SK-N-SH (cell line): ENCODE results near the gene MINDY4. TPM values are rescaled to one million over a fixed set of nuclear protein-coding genes. Genes with fewer than 3 reads are reported as not detected.

Source experiments
- CTCF ChIA-PET: fragments of 300-600, 350-600 bp; formaldehyde crosslinking; extraction: SDS; loops from one replicate; lab custom pipeline; 2021; lab: Yijun Ruan, JAX
- POLR2A ChIA-PET: fragments of 350-600 bp; sonication (Branson Sonifier 250); formaldehyde crosslinking; extraction: SDS; loops from one replicate; lab custom pipeline; 2020; ENCODE audit warnings: antibody characterized with exemption, inconsistent platforms; lab: Yijun Ruan, JAX
- DNase-seq: peaks from one replicate; pipeline ENCODE4 v3.0.0; 2012
- H2AFZ ChIP-seq: fragments of 200-600 bp; sonication (generic); 2 replicates; pipeline ENCODE4 v1.8.1; 2016; ENCODE audit warnings: antibody characterized with exemption, mild to moderate bottlenecking, low read depth
- H3F3A ChIP-seq: fragments of 200-600 bp; sonication (generic); replicated peaks from 2 replicates; pipeline ENCODE3; 2016; ENCODE audit warnings: antibody characterized with exemption, mild to moderate bottlenecking; ENCODE audit not compliant: insufficient read depth
- H3K27ac ChIP-seq, 2 experiments: fragments of 200-500 bp in 1 of 2; fragments of 200-600 bp in 1 of 2; sonication (Bioruptor generic) in 1 of 2; sonication (generic), shearing (Covaris generic) in 1 of 2; 2 replicates each; pipeline versions ENCODE4 v1.5.1 to v1.6.1; 2014 to 2016; ENCODE audit warnings: low read depth in 2 of 2, inconsistent platforms in 1 of 2, low read length in 1 of 2, mild to moderate bottlenecking in 1 of 2, mixed read lengths in 1 of 2
- H3K27me3 ChIP-seq: fragments of 200-600 bp; sonication (generic), shearing (Covaris generic); 2 replicates; pipeline ENCODE4 v1.6.1; 2016; ENCODE audit warnings: mixed run types; ENCODE audit not compliant: insufficient read depth
- H3K36me3 ChIP-seq, 2 experiments: fragments of 200-500 bp in 1 of 2; fragments of 200-600 bp in 1 of 2; sonication (Bioruptor generic) in 1 of 2; sonication (generic) in 1 of 2; replicated peaks in 1 of 2; 2 replicates each; pipeline versions ENCODE3 to v1.5.1; 2014 to 2016; ENCODE audit warnings: low read length in 1 of 2, mild to moderate bottlenecking in 1 of 2; ENCODE audit not compliant: insufficient read depth in 2 of 2, control insufficient read depth in 1 of 2
- H3K4me1 ChIP-seq, 2 experiments: fragments of 200-500 bp in 1 of 2; fragments of 200-600 bp in 1 of 2; sonication (Bioruptor generic) in 1 of 2; sonication (generic), shearing (Covaris generic) in 1 of 2; 2 replicates each; pipeline versions ENCODE4 v1.5.1 to v1.6.1; 2014 to 2016; ENCODE audit warnings: low read depth in 1 of 2, low read length in 1 of 2, mixed run types in 1 of 2; ENCODE audit not compliant: insufficient read depth in 2 of 2, control insufficient read depth in 1 of 2
- H3K4me2 ChIP-seq: fragments of 200-600 bp; sonication (generic), shearing (Covaris generic); 2 replicates; pipeline ENCODE4 v1.6.1; 2017; ENCODE audit warnings: mixed run types
- H3K4me3 ChIP-seq, 2 experiments: fragments of 200-500 bp in 1 of 2; fragments of 200-600 bp in 1 of 2; sonication (Bioruptor generic) in 1 of 2; sonication (generic), shearing (Covaris generic) in 1 of 2; 2 replicates each; pipeline versions ENCODE4 v1.5.1 to v1.8.1; 2014 to 2016; ENCODE audit warnings: low read depth in 2 of 2, inconsistent platforms in 1 of 2, low read length in 1 of 2, mild to moderate bottlenecking in 1 of 2, mixed read lengths in 1 of 2, moderate library complexity in 1 of 2
- H3K79me2 ChIP-seq: fragments of 200-600 bp; sonication (generic); 2 replicates; pipeline ENCODE4 v1.8.1; 2017; ENCODE audit warnings: mild to moderate bottlenecking; ENCODE audit not compliant: insufficient read depth
- H3K9ac ChIP-seq: fragments of 200-600 bp; sonication (generic); 2 replicates; pipeline ENCODE4 v1.6.1; 2017; ENCODE audit warnings: mixed run types
- H3K9me2 ChIP-seq: fragments of 200-600 bp; sonication (generic); 2 replicates; pipeline ENCODE4 v1.6.1; 2017; ENCODE audit warnings: mixed run types
- H3K9me3 ChIP-seq: fragments of 200-600 bp; sonication (generic); 2 replicates; pipeline ENCODE4 v1.6.1; 2017; ENCODE audit warnings: mixed run types, mild to moderate bottlenecking, moderate library complexity
- H4K20me1 ChIP-seq: fragments of 200-600 bp; sonication (generic); 2 replicates; pipeline ENCODE4 v1.6.1; 2017; ENCODE audit warnings: mild to moderate bottlenecking, mixed run types; ENCODE audit not compliant: insufficient read depth
- CHD2 ChIP-seq: fragments of 150-350 bp; IDR thresholded peaks from 2 replicates; pipeline ENCODE4 v1.6.1; 2018; ENCODE audit warnings: low read length; ENCODE audit not compliant: partially characterized antibody
- EZH2phosphoT487 ChIP-seq: fragments of 200-600 bp; sonication (generic); IDR thresholded peaks from 2 replicates; pipeline ENCODE4 v1.6.1; 2017; ENCODE audit warnings: low read depth, mixed run types, mild to moderate bottlenecking, antibody characterized with exemption, moderate library complexity, borderline replicate concordance
- FOSL2 ChIP-seq: IDR thresholded peaks from 2 replicates; pipeline ENCODE4 v1.4.0; 2012; ENCODE audit warnings: low read depth, mild to moderate bottlenecking, moderate library complexity, borderline replicate concordance
- FOXM1 ChIP-seq: IDR thresholded peaks from 2 replicates; pipeline ENCODE4 v1.4.0; 2012; ENCODE audit warnings: low read depth, mild to moderate bottlenecking
- GATA2 ChIP-seq: sonication (generic); formaldehyde crosslinking; IDR thresholded peaks from 2 replicates; pipeline ENCODE4 v1.5.0; 2020; ENCODE audit warnings: mild to moderate bottlenecking, missing genetic modification reagents
- MEF2A ChIP-seq: IDR thresholded peaks from 2 replicates; pipeline ENCODE4 v1.4.0; 2012; ENCODE audit warnings: low read depth, borderline replicate concordance
- MXI1 ChIP-seq: IDR thresholded peaks from 2 replicates; pipeline ENCODE4 v1.6.1; 2012; ENCODE audit warnings: mild to moderate bottlenecking, low read depth, low read length, improper control_type of control experiment
- POLR2AphosphoS5 ChIP-seq: IDR thresholded peaks from 2 replicates; pipeline ENCODE4 v1.6.1; 2012; ENCODE audit warnings: low read depth, low read length
- RAD21 ChIP-seq: IDR thresholded peaks from 2 replicates; pipeline ENCODE4 v1.6.1; 2012; ENCODE audit warnings: mild to moderate bottlenecking, low read length
- RFX5 ChIP-seq: IDR thresholded peaks from 2 replicates; pipeline ENCODE4 v1.6.1; 2012; ENCODE audit warnings: mild to moderate bottlenecking, improper control_type of control experiment, low read length
- RXRA ChIP-seq: IDR thresholded peaks from 2 replicates; pipeline ENCODE4 v1.4.0; 2012; ENCODE audit warnings: low read depth, mild to moderate bottlenecking, borderline replicate concordance
- SMC3 ChIP-seq: IDR thresholded peaks from 2 replicates; pipeline ENCODE4 v1.6.1; 2012; ENCODE audit warnings: low read depth, low read length, improper control_type of control experiment
- TCF12 ChIP-seq: IDR thresholded peaks from 2 replicates; pipeline ENCODE4 v1.4.0; 2012
- TEAD4 ChIP-seq: IDR thresholded peaks from 2 replicates; pipeline ENCODE4 v1.4.0; 2012; ENCODE audit warnings: mild to moderate bottlenecking, borderline replicate concordance; ENCODE audit not compliant: insufficient read depth
- YY1 ChIP-seq: IDR thresholded peaks from 2 replicates; pipeline ENCODE4 v1.4.0; 2012; ENCODE audit warnings: low read depth, mild to moderate bottlenecking
- WGBS: methylation state at CpG from one replicate; pipeline ENCODE4 v1.1.6; 2017; ENCODE audit warnings: low lambda C conversion rate; 5-methylcytosine and 5-hydroxymethylcytosine counted together
- polyA plus RNA-seq, 3 experiments: library from polyadenylated mRNA; depleted of rRNA; stranded (reverse); fragments of >200 nt; gene quantifications; 2 replicates each; pipeline ENCODE4 v1.2.3, GENCODE V29; 2012
- TF ChIP-seq, protein P1 (sequence below): fragments of 150-350 bp; IDR thresholded peaks from 2 replicates; pipeline ENCODE4 v1.6.1; 2017; ENCODE audit warnings: antibody characterized with exemption, low read length, low read depth, borderline replicate concordance
- TF ChIP-seq, protein P2 (sequence below): IDR thresholded peaks from 2 replicates; pipeline ENCODE4 v1.6.1; 2012; ENCODE audit warnings: mild to moderate bottlenecking, low read depth, low read length, moderate library complexity
- TF ChIP-seq, protein P3 (sequence below): IDR thresholded peaks from 2 replicates; pipeline ENCODE4; 2012
- TF ChIP-seq, protein P4 (sequence below): fragments of 150-350 bp; IDR thresholded peaks from 2 replicates; pipeline ENCODE4 v1.6.1; 2016; ENCODE audit warnings: mild to moderate bottlenecking, low read depth, low read length

MINDY4 gene
- polyA plus RNA-seq, 1 of the 3 experiments (the other 2 are of a cell fraction) = 1.8 TPM

DNA sequence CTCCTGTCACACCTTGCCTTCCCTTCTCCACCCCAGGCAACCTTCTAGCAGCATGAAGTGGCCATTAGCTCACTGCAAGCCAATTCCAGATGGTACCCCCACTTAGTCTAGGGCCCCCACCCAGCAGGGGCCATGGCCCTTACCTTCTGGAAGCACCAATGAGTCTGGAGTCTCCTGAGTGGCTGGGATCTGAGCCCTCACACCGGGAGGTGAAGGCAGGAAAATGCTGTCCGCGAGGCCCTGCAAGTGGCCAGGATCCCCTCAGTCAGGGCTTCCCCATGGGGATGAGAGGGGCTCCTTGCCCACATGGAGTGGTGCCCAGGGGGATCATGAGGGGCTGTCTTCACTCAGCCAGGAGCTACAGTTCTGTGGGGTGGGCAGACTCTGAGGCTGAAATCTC, 145.0 kb downstream of the MINDY4 start:
- no peaks in the 10 kb centered on the region for H3K9me3 ChIP-seq
- H3K27ac ChIP-seq = no peak overlapping the region
- H3K79me2 ChIP-seq = no peaks in the 10 kb centered on the region
- H3K4me2 ChIP-seq = no peak overlapping the region
- TF ChIP-seq EZH2phosphoT487 = no peak
- TF ChIP-seq, protein P1, sequence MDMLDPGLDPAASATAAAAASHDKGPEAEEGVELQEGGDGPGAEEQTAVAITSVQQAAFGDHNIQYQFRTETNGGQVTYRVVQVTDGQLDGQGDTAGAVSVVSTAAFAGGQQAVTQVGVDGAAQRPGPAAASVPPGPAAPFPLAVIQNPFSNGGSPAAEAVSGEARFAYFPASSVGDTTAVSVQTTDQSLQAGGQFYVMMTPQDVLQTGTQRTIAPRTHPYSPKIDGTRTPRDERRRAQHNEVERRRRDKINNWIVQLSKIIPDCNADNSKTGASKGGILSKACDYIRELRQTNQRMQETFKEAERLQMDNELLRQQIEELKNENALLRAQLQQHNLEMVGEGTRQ = no peak
- TF ChIP-seq, protein P2, sequence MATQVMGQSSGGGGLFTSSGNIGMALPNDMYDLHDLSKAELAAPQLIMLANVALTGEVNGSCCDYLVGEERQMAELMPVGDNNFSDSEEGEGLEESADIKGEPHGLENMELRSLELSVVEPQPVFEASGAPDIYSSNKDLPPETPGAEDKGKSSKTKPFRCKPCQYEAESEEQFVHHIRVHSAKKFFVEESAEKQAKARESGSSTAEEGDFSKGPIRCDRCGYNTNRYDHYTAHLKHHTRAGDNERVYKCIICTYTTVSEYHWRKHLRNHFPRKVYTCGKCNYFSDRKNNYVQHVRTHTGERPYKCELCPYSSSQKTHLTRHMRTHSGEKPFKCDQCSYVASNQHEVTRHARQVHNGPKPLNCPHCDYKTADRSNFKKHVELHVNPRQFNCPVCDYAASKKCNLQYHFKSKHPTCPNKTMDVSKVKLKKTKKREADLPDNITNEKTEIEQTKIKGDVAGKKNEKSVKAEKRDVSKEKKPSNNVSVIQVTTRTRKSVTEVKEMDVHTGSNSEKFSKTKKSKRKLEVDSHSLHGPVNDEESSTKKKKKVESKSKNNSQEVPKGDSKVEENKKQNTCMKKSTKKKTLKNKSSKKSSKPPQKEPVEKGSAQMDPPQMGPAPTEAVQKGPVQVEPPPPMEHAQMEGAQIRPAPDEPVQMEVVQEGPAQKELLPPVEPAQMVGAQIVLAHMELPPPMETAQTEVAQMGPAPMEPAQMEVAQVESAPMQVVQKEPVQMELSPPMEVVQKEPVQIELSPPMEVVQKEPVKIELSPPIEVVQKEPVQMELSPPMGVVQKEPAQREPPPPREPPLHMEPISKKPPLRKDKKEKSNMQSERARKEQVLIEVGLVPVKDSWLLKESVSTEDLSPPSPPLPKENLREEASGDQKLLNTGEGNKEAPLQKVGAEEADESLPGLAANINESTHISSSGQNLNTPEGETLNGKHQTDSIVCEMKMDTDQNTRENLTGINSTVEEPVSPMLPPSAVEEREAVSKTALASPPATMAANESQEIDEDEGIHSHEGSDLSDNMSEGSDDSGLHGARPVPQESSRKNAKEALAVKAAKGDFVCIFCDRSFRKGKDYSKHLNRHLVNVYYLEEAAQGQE = no peak
- H3F3A ChIP-seq = peaks cover 11% of the 10 kb centered on the region
- POLR2A ChIA-PET = no interaction called here
- WGBS = no CpG with 5 or more reads among the region's 3 CpGs
- no peaks in the 10 kb centered on the region for H3K27me3 ChIP-seq
- no peak overlapping the region for H2AFZ ChIP-seq
- no peaks in the 10 kb centered on the region for H3K36me3 ChIP-seq
- H3K9ac ChIP-seq = no peak overlapping the region
- no peak overlapping the region for H3K4me3 ChIP-seq
- H3K4me1 ChIP-seq = peaks cover 20 to 70% of the 10 kb centered on the region in 2 experiments; a peak in 3 of 4 replicates
- no peaks in the 10 kb centered on the region for H4K20me1 ChIP-seq
- H3K9me2 ChIP-seq = no peaks in the 10 kb centered on the region
- CTCF ChIA-PET = interaction anchor here (1.3 to 10.9 kb wide), 2 partner anchors 22 to 67 kb away, joined by 3 to 84 read pairs; no protein-coding TSS in a partner anchor
- DNase-seq = no peak

DNA sequence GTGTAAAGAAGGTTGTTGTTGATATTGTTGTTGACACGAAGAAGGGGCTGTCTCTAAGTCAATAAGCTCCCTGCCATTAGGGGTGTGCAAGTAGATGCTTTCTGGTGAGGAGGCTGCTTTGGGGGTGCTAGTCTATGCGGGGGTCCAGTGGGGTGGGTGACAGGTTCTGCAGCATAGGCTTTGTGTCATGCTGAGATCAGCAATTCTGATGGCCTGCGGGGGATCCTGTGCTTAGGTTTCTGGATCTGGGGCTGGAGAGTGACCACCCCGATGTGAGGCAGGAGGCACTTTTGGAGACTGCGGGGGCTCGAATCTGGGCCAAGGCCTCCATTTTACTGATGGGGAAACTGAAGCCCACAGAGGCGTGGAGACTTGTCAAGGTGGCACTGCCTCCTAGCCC, 145.6 kb downstream of the MINDY4 start:
- peaks cover 25 to 65% of the 10 kb centered on the region in 2 experiments; a peak in 3 of 4 replicates for H3K4me1 ChIP-seq
- H3K9ac ChIP-seq = no peak overlapping the region
- no peak for TF ChIP-seq GATA2
- no peak for TF ChIP-seq MEF2A
- no peak for TF ChIP-seq RFX5
- TF ChIP-seq YY1 = no peak
- TF ChIP-seq, protein P1 = no peak
- no peak for TF ChIP-seq FOSL2
- TF ChIP-seq, protein P3, sequence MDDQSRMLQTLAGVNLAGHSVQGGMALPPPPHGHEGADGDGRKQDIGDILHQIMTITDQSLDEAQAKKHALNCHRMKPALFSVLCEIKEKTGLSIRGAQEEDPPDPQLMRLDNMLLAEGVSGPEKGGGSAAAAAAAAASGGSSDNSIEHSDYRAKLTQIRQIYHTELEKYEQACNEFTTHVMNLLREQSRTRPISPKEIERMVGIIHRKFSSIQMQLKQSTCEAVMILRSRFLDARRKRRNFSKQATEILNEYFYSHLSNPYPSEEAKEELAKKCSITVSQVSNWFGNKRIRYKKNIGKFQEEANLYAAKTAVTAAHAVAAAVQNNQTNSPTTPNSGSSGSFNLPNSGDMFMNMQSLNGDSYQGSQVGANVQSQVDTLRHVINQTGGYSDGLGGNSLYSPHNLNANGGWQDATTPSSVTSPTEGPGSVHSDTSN = no peak
- TF ChIP-seq RXRA = no peak
- TF ChIP-seq RAD21 = no peak
- no peak for TF ChIP-seq MXI1
- TF ChIP-seq TEAD4 = no peak
- no peak for TF ChIP-seq EZH2phosphoT487
- no peak for TF ChIP-seq CHD2
- TF ChIP-seq TCF12 = no peak
- TF ChIP-seq POLR2AphosphoS5 = no peak
- TF ChIP-seq, protein P4, sequence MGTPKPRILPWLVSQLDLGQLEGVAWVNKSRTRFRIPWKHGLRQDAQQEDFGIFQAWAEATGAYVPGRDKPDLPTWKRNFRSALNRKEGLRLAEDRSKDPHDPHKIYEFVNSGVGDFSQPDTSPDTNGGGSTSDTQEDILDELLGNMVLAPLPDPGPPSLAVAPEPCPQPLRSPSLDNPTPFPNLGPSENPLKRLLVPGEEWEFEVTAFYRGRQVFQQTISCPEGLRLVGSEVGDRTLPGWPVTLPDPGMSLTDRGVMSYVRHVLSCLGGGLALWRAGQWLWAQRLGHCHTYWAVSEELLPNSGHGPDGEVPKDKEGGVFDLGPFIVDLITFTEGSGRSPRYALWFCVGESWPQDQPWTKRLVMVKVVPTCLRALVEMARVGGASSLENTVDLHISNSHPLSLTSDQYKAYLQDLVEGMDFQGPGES = no peak
- TF ChIP-seq FOXM1 = no peak
- TF ChIP-seq SMC3 = no peak
- CTCF ChIA-PET = interaction anchor here (1.3 to 10.9 kb wide), 3 partner anchors 22 to 67 kb away, joined by 3 to 84 read pairs (median 24); no protein-coding TSS in a partner anchor
- no peak overlapping the region for H2AFZ ChIP-seq
- H3K36me3 ChIP-seq = no peaks in the 10 kb centered on the region
- H3K9me3 ChIP-seq = no peaks in the 10 kb centered on the region
- H3K79me2 ChIP-seq = no peaks in the 10 kb centered on the region
- DNase-seq = no peak
- no peak overlapping the region for H3K4me3 ChIP-seq
- H3K27me3 ChIP-seq = no peaks in the 10 kb centered on the region
- POLR2A ChIA-PET = no interaction called here
- peaks cover 11% of the 10 kb centered on the region for H3F3A ChIP-seq
- no peak overlapping the region for H3K27ac ChIP-seq
- no peak overlapping the region for H3K4me2 ChIP-seq
- 83% methylated on average over 5 of the region's 7 CpGs for WGBS
- no peaks in the 10 kb centered on the region for H4K20me1 ChIP-seq
- H3K9me2 ChIP-seq = no peaks in the 10 kb centered on the region
